Hepatocyte (in vitro differentiated cells): ENCODE measurements around the gene ICA1. TPM values are rescaled to one million over a fixed set of nuclear protein-coding genes. Genes with fewer than 3 reads are reported as not detected.

ENCODE experiments used
- DNase-seq: peaks from one replicate; pipeline ENCODE4 v3.0.0-alpha.2; 2016; ENCODE audit warnings: low spot score
- H2AFZ ChIP-seq: fragments of 200-600 bp; sonication (generic); 2 replicates; pipeline ENCODE4 v1.6.0; 2016; ENCODE audit warnings: antibody characterized with exemption, mild to moderate bottlenecking
- H3K27ac ChIP-seq: fragments of 200-600 bp; sonication (generic); 2 replicates; pipeline ENCODE4 v1.5.1; 2016; ENCODE audit warnings: mild to moderate bottlenecking
- H3K27me3 ChIP-seq: fragments of 200-600 bp; sonication (generic); 2 replicates; pipeline ENCODE4 v1.6.1; 2016
- H3K36me3 ChIP-seq: fragments of 200-600 bp; sonication (generic); replicated peaks from 2 replicates; pipeline ENCODE4 v1.5.1; 2016; ENCODE audit warnings: low read depth; ENCODE audit not compliant: insufficient read depth
- H3K4me1 ChIP-seq: fragments of 200-600 bp; sonication (generic); 2 replicates; pipeline ENCODE4 v1.5.1; 2016; ENCODE audit warnings: mild to moderate bottlenecking, moderate library complexity; ENCODE audit not compliant: insufficient read depth
- H3K4me2 ChIP-seq: fragments of 200-600 bp; sonication (generic); 2 replicates; pipeline ENCODE4 v1.6.0; 2016
- H3K4me3 ChIP-seq: fragments of 200-600 bp; sonication (generic); 2 replicates; pipeline ENCODE4 v1.5.1; 2016; ENCODE audit warnings: mild to moderate bottlenecking
- H3K79me2 ChIP-seq: fragments of 200-600 bp; sonication (generic); 2 replicates; pipeline ENCODE4 v1.6.0; 2017; ENCODE audit warnings: mild to moderate bottlenecking
- H3K9me2 ChIP-seq: fragments of 200-600 bp; sonication (generic); replicated peaks from 2 replicates; pipeline ENCODE4 v1.6.0; 2017; ENCODE audit warnings: mild to moderate bottlenecking; ENCODE audit not compliant: insufficient read depth
- H3K9me3 ChIP-seq: fragments of 200-600 bp; sonication (generic); 2 replicates; pipeline ENCODE4 v1.5.1; 2016; ENCODE audit warnings: low read depth, mild to moderate bottlenecking
- H4K20me1 ChIP-seq: fragments of 200-600 bp; sonication (generic); 2 replicates; pipeline ENCODE4 v1.6.0; 2016; ENCODE audit warnings: mild to moderate bottlenecking; ENCODE audit not compliant: insufficient read depth, poor library complexity, severe bottlenecking
- CTCF ChIP-seq: fragments of 200-600 bp; sonication (generic); IDR thresholded peaks from 2 replicates; pipeline ENCODE4 v1.5.1; 2016; ENCODE audit warnings: antibody characterized with exemption, mild to moderate bottlenecking; ENCODE audit not compliant: poor library complexity
- EZH2 ChIP-seq: fragments of 200-600 bp; sonication (generic); IDR thresholded peaks from 2 replicates; pipeline ENCODE4 v1.6.1; 2016; ENCODE audit warnings: antibody characterized with exemption, mild to moderate bottlenecking, borderline replicate concordance
- EZH2phosphoT487 ChIP-seq: fragments of 200-600 bp; sonication (generic); IDR thresholded peaks from one replicate; pipeline ENCODE4 v1.6.1; 2018; ENCODE audit warnings: antibody characterized with exemption, mild to moderate bottlenecking, low read depth, moderate library complexity; ENCODE audit not compliant: unreplicated experiment, severe bottlenecking
- WGBS: methylation state at CpG from one replicate; pipeline ENCODE4 v1.1.6; 2016; ENCODE audit warnings: low lambda C conversion rate; ENCODE audit errors: missing lambda C conversion rate; 5-methylcytosine and 5-hydroxymethylcytosine counted together
- polyA plus RNA-seq: library from polyadenylated mRNA; unstranded; fragments of >200 nt; fragmentation: Nextera tagmentation; extraction: Ambion mirVana; gene quantifications from 2 replicates; pipeline ENCODE4 v1.2.1, GENCODE V29; 2016
- total RNA-seq: library from RNA; depleted of rRNA; stranded (reverse); fragments of >200 nt; gene quantifications from 2 replicates; pipeline ENCODE4 v1.2.3, GENCODE V29; 2014

ICA1 gene
- total and polyA plus RNA-seq, 2 experiments from 2014 or later: 32.9 to 40.1 TPM

GRCh38 chr7:8209353-8209752, 52.6 kb downstream of the ICA1 start:
- DNase-seq: no peak
- Histone ChIP-seq H3K27me3 (no peaks in the 10 kb centered on the region), H3K36me3 (no peaks in the 10 kb centered on the region), H3K4me3 (no peak overlapping the region), H2AFZ (no peak overlapping the region), H3K9me3 (no peaks in the 10 kb centered on the region), H3K27ac (no peak overlapping the region), H3K4me2 (no peak overlapping the region), H3K4me1 (no peaks in the 10 kb centered on the region), H3K9me2 (no peaks in the 10 kb centered on the region), H3K79me2 (no peaks in the 10 kb centered on the region), H4K20me1 (no peaks in the 10 kb centered on the region)
- TF ChIP-seq EZH2phosphoT487: no peak
- TF ChIP-seq EZH2: no peak
- no peak for TF ChIP-seq CTCF
- 87% methylated on average over 4 of the region's 4 CpGs for WGBS

- Histone ChIP-seq H3K27me3 (no peaks in the 10 kb centered on the region), H3K9me3 (no peaks in the 10 kb centered on the region), H3K27ac (no peak overlapping the region), H3K9me2 (no peaks in the 10 kb centered on the region), H2AFZ (no peak overlapping the region), H3K36me3 (no peaks in the 10 kb centered on the region), H3K4me1 (no peaks in the 10 kb centered on the region), H4K20me1 (no peaks in the 10 kb centered on the region), H3K4me3 (no peak overlapping the region), H3K4me2 (no peak overlapping the region), H3K79me2 (no peaks in the 10 kb centered on the region)
- WGBS: 60% methylated on average over 2 of the region's 2 CpGs
- TF ChIP-seq EZH2phosphoT487 (no peak), CTCF (no peak), EZH2 (no peak)
- DNase-seq: no peak
Observed at GRCh38 chr7:8208816-8209215, 53.2 kb downstream of the ICA1 start.

- no peak for DNase-seq
- Histone ChIP-seq H3K4me1 (no peaks in the 10 kb centered on the region), H3K79me2 (no peaks in the 10 kb centered on the region), H4K20me1 (no peaks in the 10 kb centered on the region), H3K9me3 (no peaks in the 10 kb centered on the region), H3K9me2 (no peaks in the 10 kb centered on the region), H3K27ac (no peak overlapping the region), H3K36me3 (no peaks in the 10 kb centered on the region), H3K4me2 (no peak overlapping the region), H2AFZ (no peak overlapping the region), H3K4me3 (no peak overlapping the region), H3K27me3 (no peaks in the 10 kb centered on the region)
- 90% methylated on average over 1 of the region's 1 CpG for WGBS
- TF ChIP-seq CTCF (no peak), EZH2 (no peak), EZH2phosphoT487 (no peak)
Observed at GRCh38 chr7:8206956-8207355, 55.0 kb downstream of the ICA1 start.

- no peak overlapping the region for H2AFZ ChIP-seq
- 74% methylated on average over 5 of the region's 5 CpGs for WGBS
- peak overlapping the region; percentile 69 for H3K27ac ChIP-seq
- H3K9me3 ChIP-seq: no peaks in the 10 kb centered on the region
- no peak for DNase-seq
- H3K9me2 ChIP-seq: no peaks in the 10 kb centered on the region
- no peaks in the 10 kb centered on the region for H3K4me1 ChIP-seq
- no peaks in the 10 kb centered on the region for H3K27me3 ChIP-seq
- TF ChIP-seq EZH2phosphoT487 (no peak), CTCF (no peak), EZH2 (no peak)
- peak overlapping the region; percentile 30 for H3K4me2 ChIP-seq
- H4K20me1 ChIP-seq: no peaks in the 10 kb centered on the region
- no peak overlapping the region for H3K4me3 ChIP-seq
- no peaks in the 10 kb centered on the region for H3K79me2 ChIP-seq
- no peaks in the 10 kb centered on the region for H3K36me3 ChIP-seq
Observed at GRCh38 chr7:8205537-8205936, 56.4 kb downstream of the ICA1 start.
